Measurements from ENCODE around the gene ZKSCAN4.
A peak's percentile ranks its signal among the peaks of the same experiment; 100 is the strongest.

ZKSCAN4 gene

DNA sequence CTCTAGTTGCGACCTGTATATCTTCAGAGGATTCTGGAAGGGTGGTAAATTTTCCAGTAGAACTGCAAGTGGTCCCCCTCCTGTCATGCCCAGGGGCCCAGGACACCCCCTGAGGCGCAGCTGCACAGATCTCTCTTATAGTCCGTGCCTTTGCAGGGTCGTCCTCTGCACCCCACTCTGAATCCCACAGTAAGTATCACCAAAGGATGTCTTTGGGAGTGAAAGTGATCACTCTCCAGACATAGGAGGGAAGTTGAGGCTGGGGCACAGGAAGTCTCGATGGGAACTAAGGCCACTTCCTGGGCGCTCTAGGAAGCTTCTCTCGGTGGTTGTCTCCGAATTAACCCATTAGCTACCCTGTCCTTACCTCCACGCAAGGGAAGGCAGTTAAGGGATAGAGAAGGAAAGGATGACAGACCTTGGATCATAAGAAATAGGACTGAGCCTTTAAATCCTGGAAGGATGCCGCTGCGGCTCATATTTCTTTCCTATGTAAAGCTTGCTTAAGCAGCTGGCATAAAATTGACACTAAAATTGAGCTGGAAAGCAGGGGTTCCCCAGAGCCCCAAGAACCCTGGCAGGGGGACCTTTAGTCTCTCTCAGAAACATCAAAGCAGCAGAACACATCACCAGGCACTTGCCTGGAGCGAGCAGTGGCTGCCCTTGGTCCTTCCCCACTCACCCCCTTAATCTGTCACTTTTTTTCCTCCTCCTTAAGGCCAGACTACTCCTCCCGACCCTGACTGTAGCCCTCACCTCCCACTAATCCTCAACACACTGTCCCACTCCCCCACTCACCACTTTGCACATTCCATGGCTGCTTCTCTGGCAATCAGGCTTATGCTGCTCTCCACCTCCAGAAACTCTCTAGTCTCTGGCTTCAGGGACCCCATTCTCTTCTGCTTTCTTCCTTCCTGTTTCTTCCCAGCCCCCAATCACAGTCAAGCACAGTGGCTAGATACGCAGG lies at the start of gene ZKSCAN4:
TSS of gene ZKSCAN4 (minus strand) at position 261 of the 967 bp plus-strand sequence. CDS start 289 bp downstream, outside the sequence.
- peak; percentile 90 for DNase-seq (ENCODE audit: low spot score)

- DNase-seq (ENCODE audit: low spot score) = no peak
Observed at GRCh38 chr6:28296520-28297060, 44.5 kb upstream of the ZKSCAN4 start.

DNA sequence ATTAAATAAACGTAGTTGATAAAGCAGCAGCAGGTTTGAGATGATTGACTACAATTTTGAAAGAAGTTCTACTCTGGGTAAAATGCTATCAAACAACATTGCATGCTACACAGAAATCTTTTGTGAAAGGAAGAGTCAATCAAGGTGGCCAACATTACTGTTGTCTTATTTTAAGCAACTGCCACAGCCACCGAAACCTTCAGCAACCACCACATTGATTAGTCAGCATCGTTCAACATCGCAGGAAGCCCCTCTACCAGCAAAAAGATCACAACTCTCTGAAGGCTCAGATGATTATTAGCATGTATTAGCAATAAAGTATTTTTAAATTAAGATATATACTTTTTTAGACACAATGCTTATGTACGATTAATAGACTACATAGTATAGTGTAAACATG lies 43.3 kb upstream of the ZKSCAN4 start:
- DNase-seq (ENCODE audit: low spot score) = no peak

- no peak for DNase-seq (ENCODE audit: low spot score)
Observed at GRCh38 chr6:28291573-28291972, 39.5 kb upstream of the ZKSCAN4 start.

- no peak for DNase-seq (ENCODE audit: low spot score)
Observed at GRCh38 chr6:28282926-28283325, 30.9 kb upstream of the ZKSCAN4 start.

DNA sequence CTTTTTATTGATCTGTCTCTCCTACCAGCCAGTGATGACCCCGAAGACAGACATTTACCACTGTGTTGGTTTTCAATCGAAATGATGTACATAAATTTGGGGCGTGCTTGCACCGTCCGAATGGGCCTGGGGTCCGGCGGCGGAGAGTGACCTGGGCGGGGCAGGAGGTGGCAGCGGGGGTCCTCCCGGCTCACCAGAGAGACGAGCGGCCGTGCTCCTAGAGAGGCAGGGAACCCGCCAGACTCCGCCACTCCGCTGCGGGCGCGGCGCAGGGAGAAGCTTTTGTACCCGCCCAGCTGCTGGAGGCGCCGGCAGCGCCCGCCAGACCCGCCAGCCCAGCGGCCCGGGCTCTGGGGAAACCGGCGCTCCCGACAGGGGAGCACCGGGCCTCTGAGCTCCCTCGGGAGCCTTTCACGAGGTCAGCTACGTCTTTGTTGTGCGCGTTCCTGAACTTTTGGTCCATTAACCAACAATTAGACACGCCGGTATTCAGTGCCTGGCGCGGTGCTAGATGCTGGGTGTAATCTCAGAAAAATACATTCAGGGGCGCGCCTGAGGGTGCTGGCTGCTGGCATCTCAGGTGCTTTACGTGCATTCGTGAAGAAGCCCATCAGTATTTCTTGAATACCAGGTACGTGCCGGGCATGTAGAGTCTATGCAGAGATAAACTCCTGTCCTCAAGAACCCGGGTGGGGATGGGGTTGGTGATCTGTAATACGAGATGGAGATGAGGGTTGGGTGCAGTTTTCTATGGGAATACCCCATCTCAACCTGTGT lies 29.4 kb upstream of the ZKSCAN4 start, which contains the start of gene PGBD1:
TSS of gene PGBD1 (plus strand) at position 285 of the 777 bp plus-strand sequence. CDS start 2,242 bp downstream, outside the sequence.
- DNase-seq (ENCODE audit: low spot score) = peak; percentile 33

DNA sequence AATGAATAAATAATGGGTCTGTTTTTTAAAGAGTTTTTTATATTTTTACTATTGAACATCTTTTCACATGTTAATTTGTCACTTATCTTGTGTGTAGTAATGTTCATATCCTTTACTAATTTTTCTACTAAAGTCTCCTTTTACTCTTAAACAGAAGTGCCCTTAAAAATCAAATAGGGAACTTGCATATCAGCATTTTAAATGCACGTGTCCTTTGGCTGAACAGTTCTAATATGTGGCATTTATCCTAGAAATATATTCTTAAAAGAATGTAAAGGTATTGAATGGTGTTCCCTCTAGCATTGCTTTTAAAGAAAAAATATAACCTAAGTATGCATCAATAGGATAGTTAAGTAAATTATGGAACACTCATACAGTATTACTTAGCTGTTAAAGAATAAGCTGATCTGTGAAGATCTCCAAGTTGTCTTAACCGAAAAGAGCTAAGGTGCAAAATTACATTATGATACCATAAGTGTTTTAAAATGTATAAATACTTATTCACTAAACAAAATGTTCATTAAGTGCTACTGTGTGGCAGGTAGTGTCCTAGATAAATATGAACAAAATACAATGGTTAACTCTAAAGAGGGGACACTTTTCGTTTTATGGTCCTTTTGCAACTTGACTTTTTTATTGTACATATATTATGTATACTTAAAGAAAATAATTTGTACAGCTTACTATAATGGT lies 28.7 kb upstream of the ZKSCAN4 start:
- no peak for DNase-seq (ENCODE audit: low spot score)

GRCh38 chr6:28277746-28278145 lies 25.7 kb upstream of the ZKSCAN4 start:
- DNase-seq (ENCODE audit: low spot score) = no peak

- no peak for DNase-seq (ENCODE audit: low spot score)
Observed at GRCh38 chr6:28274888-28275287, 22.8 kb upstream of the ZKSCAN4 start.

- peak; percentile 21 for DNase-seq (ENCODE audit: low spot score)
Observed at GRCh38 chr6:28269492-28269891, 17.4 kb upstream of the ZKSCAN4 start.

- no peak for DNase-seq (ENCODE audit: low spot score)
Observed at GRCh38 chr6:28267695-28268059, 15.6 kb upstream of the ZKSCAN4 start.

- DNase-seq (ENCODE audit: low spot score) = peak; percentile 92
Observed at GRCh38 chr6:28266962-28267694, 15.1 kb upstream of the ZKSCAN4 start, which contains the start of gene ZSCAN26. Gene ZSCAN26, plus strand, starts transcription at chr6:28267143. Its CDS starts 4,777 bp downstream, at chr6:28271920.

GRCh38 chr6:28266563-28266961 lies 14.5 kb upstream of the ZKSCAN4 start:
- no peak for DNase-seq (ENCODE audit: low spot score)

DNA sequence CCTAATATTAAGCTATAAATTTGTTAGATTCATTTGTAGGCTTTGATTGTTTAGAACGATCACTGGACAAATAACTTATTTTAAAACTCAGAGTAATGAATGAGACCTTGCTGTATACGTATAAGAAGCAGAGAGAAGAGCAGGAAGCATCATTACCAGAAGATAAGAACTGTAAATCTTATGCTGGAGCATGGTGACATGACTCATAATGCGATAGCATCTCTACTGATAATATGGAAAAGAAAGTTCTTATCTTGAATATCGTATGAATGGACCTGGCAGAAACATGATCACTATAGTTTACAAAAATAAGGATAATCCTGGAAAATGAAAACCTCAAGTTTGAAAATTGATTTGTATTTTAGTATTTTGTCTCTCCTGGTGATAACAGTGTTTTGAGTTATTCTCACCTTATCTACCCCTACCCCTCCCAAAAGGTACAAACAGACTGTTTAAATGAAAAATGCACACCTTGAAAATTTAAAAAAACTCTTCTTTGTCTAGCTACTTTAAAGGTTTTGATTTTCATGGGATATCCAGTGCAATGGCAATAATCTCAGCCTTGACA lies 12.8 kb upstream of the ZKSCAN4 start:
- DNase-seq (ENCODE audit: low spot score) = no peak

GRCh38 chr6:28263922-28264321 lies 11.9 kb upstream of the ZKSCAN4 start:
- DNase-seq (ENCODE audit: low spot score) = no peak

GRCh38 chr6:28258877-28259777 lies 7.1 kb upstream of the ZKSCAN4 start, which contains the start of gene NKAPL:
Gene NKAPL, plus strand, starts transcription at chr6:28259297. Its CDS starts 75 bp downstream, at chr6:28259372.
- peak; percentile 33 for DNase-seq (ENCODE audit: low spot score)

DNA sequence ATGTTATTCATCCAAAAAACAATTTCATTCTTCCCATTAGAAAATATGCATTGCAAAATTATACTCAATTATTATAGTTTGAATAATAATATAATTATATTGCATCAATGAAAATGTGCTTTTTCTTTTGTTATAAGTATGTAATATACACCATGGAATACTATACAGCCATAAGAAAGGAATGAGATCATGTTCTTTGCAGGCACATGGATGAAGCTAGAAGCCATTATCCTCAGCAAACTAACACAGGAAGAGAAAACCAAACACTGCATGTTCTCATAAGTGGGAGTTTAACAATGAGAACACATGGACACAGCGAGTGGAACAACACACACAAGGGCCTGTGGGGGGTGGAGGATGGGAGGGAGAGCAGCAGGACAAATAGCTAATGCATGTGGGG lies 5.0 kb upstream of the ZKSCAN4 start:
- DNase-seq (ENCODE audit: low spot score) = no peak

DNA sequence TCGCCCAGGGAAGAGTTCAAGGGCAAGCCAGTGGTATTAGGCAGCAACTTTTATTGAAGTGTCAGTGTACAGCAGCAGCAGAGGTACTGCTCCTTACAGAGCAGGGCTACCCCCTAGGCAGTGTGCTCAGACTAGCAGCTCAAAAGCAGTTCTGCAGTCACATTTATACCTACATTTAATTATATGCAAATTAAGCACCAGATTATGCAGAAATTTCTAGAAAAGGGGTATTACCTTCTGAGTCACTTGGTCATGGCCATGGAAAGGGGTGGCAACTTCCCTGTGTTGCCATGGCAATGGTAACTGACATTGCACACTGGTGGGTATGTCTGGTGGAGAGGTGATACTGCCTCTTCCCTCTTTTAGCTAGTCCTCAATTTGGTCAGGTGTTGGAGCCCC lies 2.1 kb upstream of the ZKSCAN4 start:
- DNase-seq (ENCODE audit: low spot score) = no peak

GRCh38 chr6:28251661-28252008 lies 434 bp downstream of the ZKSCAN4 start:
- peak; percentile 13 for DNase-seq (ENCODE audit: low spot score)

DNA sequence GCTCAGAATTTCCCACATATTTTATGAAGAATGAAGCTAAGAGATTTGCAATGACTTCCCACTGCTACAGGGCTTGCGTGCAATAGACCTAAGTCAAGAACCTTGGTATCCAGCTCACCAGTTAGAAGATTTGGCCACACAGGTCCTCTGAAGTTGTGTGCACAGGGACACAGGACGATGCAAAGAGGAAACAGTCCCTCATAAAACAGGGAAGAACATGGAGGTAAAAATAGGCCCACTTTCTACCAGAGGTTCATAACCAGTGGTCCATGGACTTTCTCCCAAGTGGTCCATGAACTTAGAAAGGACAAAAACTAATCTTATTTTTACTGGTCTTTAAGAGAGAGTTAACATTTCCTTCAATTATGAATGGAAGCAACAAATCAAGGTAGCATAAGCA lies 1.3 kb downstream of the ZKSCAN4 start:
- DNase-seq (ENCODE audit: low spot score) = no peak
